Tibial nerve (tissue), 4 donors: ENCODE results near the gene KRT82.

Source experiments
- CTCF ChIP-seq, 5 experiments: fragments of 200-600 bp in 3 of 5; fragments of 450-650 bp in 2 of 5; sonication (generic) in 3 of 5; IDR thresholded peaks; one replicate each; pipeline ENCODE4 v1.5.1; 2016 to 2019; ENCODE audit warnings: antibody characterized with exemption in 5 of 5, mild to moderate bottlenecking in 3 of 5, moderate library complexity in 2 of 5
- EP300 ChIP-seq, 2 donors: sonication (generic); formaldehyde crosslinking; IDR thresholded peaks; one replicate each; pipeline ENCODE4 v1.6.1; 2017; ENCODE audit warnings: antibody characterized with exemption in 2 of 2, mild to moderate bottlenecking in 1 of 2
- POLR2A ChIP-seq, 2 donors: fragments of 450-650 bp; IDR thresholded peaks; one replicate each; pipeline ENCODE4 v1.6.1; 2017; ENCODE audit warnings: antibody characterized with exemption in 2 of 2, mild to moderate bottlenecking in 2 of 2, moderate library complexity in 2 of 2

- TF ChIP-seq CTCF (IDR thresholded peaks at IDR 0.05): no peak
- no peak for TF ChIP-seq POLR2A (IDR thresholded peaks at IDR 0.05)
- no peak for TF ChIP-seq EP300 (IDR thresholded peaks at IDR 0.05)
Measured at GRCh38 chr12:52349196-52349595, 56.9 kb downstream of the KRT82 start.
